ENCODE measurements around the gene FOXO1.

DNA sequence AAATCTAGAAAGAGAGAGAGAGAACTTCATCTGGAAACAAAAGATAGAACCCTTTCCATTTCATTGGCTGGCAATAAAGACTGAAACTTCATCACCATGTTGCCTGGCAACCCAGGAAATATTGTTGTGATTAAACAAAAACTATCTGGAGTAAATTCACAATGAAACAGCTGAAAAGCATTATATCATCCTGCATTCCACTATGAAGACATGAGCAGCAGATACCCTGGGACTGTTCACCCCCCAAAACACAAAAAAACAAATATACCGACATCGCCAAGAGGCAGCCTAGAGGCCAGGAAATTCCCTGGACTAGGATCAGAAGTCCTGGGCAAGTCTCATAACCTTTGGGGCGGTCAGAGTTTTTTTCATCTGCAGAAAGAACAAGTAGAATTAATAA is 158.3 kb downstream of the FOXO1 start:
- TF ChIP-seq SRF (IDR thresholded peaks at IDR 0.05; ENCODE audit: low read depth): no peak
- TF ChIP-seq POLR2A (IDR thresholded peaks at IDR 0.05; ENCODE audit: borderline replicate concordance, extremely low read depth, insufficient read depth, insufficient read length): no peak
- TF ChIP-seq EZH2phosphoT487 (IDR thresholded peaks at IDR 0.05; ENCODE audit: borderline replicate concordance): no peak
- TF ChIP-seq, protein P1, sequence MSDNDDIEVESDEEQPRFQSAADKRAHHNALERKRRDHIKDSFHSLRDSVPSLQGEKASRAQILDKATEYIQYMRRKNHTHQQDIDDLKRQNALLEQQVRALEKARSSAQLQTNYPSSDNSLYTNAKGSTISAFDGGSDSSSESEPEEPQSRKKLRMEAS (IDR thresholded peaks at IDR 0.05): no peak
- TF ChIP-seq, protein P2, sequence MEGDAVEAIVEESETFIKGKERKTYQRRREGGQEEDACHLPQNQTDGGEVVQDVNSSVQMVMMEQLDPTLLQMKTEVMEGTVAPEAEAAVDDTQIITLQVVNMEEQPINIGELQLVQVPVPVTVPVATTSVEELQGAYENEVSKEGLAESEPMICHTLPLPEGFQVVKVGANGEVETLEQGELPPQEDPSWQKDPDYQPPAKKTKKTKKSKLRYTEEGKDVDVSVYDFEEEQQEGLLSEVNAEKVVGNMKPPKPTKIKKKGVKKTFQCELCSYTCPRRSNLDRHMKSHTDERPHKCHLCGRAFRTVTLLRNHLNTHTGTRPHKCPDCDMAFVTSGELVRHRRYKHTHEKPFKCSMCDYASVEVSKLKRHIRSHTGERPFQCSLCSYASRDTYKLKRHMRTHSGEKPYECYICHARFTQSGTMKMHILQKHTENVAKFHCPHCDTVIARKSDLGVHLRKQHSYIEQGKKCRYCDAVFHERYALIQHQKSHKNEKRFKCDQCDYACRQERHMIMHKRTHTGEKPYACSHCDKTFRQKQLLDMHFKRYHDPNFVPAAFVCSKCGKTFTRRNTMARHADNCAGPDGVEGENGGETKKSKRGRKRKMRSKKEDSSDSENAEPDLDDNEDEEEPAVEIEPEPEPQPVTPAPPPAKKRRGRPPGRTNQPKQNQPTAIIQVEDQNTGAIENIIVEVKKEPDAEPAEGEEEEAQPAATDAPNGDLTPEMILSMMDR (IDR thresholded peaks at IDR 0.05 in 2 of 3, conservative IDR thresholded peaks at IDR 0.05 in 1 of 3; ENCODE audit: borderline replicate concordance in 1 of 3, insufficient read depth in 1 of 3, low read depth in 2 of 3, low read length in 2 of 3): no peak
- no peak for TF ChIP-seq REST (IDR thresholded peaks at IDR 0.05; ENCODE audit: low read depth)
- no peak for TF ChIP-seq EZH2 (IDR thresholded peaks at IDR 0.05)
- TF ChIP-seq SIN3A (IDR thresholded peaks at IDR 0.05; ENCODE audit: low read depth): no peak
- TF ChIP-seq, protein P3, sequence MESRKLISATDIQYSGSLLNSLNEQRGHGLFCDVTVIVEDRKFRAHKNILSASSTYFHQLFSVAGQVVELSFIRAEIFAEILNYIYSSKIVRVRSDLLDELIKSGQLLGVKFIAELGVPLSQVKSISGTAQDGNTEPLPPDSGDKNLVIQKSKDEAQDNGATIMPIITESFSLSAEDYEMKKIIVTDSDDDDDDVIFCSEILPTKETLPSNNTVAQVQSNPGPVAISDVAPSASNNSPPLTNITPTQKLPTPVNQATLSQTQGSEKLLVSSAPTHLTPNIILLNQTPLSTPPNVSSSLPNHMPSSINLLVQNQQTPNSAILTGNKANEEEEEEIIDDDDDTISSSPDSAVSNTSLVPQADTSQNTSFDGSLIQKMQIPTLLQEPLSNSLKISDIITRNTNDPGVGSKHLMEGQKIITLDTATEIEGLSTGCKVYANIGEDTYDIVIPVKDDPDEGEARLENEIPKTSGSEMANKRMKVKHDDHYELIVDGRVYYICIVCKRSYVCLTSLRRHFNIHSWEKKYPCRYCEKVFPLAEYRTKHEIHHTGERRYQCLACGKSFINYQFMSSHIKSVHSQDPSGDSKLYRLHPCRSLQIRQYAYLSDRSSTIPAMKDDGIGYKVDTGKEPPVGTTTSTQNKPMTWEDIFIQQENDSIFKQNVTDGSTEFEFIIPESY (IDR thresholded peaks at IDR 0.05; ENCODE audit: extremely low read depth, insufficient replicate concordance, low read length): no peak
- TF ChIP-seq SP1 (IDR thresholded peaks at IDR 0.05; ENCODE audit: low read depth): no peak
- TF ChIP-seq POLR2AphosphoS5 (IDR thresholded peaks at IDR 0.05; ENCODE audit: low read depth, low read length): no peak

Measured in HCT116 (cell line).